ENCODE measurements around the gene NUDC. TPM values are rescaled to one million over a fixed set of nuclear protein-coding genes. Genes with fewer than 3 reads are reported as not detected.

The NUDC gene
- total and polyA plus RNA-seq, 2 of the 13 experiments (the other 11 are each of a cell fraction or from before 2014, with no cell fraction given), result 34.7 to 104 TPM

DNA sequence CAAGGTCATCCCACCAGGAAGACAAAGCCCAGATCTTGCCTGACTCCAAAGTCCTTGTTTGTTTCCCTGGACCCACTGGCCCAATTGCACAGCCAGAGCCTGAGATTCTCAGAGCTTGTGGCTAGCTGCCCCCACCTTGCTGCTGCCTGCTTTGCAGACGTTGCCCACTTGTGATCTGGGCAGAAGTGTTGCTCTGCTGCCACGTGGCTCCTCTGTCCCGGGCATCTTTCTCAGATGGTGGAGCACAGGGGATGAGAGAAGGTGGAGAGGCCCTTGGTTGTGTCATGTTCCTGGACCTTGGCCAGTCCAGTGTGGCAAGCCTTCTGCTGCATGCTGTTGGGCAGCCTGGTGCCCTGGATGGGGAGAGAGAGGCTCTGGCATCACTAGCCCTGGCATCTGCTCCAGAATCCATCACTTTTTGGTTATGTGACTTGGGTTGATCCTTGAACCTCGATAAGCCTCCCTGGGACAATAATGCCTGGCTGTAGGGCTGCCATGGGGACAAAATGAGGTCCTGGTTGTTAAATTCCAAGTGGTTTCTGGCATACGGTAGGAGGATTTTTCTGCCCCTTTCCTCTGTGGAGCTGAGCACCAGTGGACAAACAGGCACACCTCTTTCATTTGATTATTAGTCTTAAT lies 6.2 kb upstream of the NUDC start (continued):
- TF ChIP-seq ERF (CRISPR knock-in tag; IDR thresholded peaks at IDR 0.05), result 0 out of 2 replicates have a peak, but pooled peaks have one; percentile 47
- TF ChIP-seq ZC3H13 (CRISPR knock-in tag; IDR thresholded peaks at IDR 0.05), result peak; percentile 43; the same call in 1 of the 2 replicates
- TF ChIP-seq KLF6 (CRISPR knock-in tag; IDR thresholded peaks at IDR 0.05), result no peak
- TF ChIP-seq, protein P1, sequence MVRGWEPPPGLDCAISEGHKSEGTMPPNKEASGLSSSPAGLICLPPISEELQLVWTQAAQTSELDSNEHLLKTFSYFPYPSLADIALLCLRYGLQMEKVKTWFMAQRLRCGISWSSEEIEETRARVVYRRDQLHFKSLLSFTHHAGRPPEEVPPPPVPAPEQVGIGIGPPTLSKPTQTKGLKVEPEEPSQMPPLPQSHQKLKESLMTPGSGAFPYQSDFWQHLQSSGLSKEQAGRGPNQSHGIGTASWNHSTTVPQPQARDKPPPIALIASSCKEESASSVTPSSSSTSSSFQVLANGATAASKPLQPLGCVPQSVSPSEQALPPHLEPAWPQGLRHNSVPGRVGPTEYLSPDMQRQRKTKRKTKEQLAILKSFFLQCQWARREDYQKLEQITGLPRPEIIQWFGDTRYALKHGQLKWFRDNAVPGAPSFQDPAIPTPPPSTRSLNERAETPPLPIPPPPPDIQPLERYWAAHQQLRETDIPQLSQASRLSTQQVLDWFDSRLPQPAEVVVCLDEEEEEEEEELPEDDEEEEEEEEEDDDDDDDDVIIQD (CRISPR knock-in tag; IDR thresholded peaks at IDR 0.05; ENCODE audit: low read depth), result no peak
- TF ChIP-seq, protein P2, sequence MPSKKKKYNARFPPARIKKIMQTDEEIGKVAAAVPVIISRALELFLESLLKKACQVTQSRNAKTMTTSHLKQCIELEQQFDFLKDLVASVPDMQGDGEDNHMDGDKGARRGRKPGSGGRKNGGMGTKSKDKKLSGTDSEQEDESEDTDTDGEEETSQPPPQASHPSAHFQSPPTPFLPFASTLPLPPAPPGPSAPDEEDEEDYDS (CRISPR knock-in tag; IDR thresholded peaks at IDR 0.05), result 0 out of 2 replicates have a peak, but pooled peaks have one; percentile 29
- TF ChIP-seq EED (CRISPR knock-in tag; IDR thresholded peaks at IDR 0.05), result no peak
- peak; percentile 49; the same call in 1 of the 2 replicates for TF ChIP-seq KDM6A (CRISPR knock-in tag; IDR thresholded peaks at IDR 0.05; ENCODE audit: low read depth)
- no peak for TF ChIP-seq ZNF225 (CRISPR knock-in tag; IDR thresholded peaks at IDR 0.05)
- 0 out of 2 replicates have a peak, but pooled peaks have one; percentile 24 for TF ChIP-seq ZNF747 (CRISPR knock-in tag; IDR thresholded peaks at IDR 0.05; ENCODE audit: borderline replicate concordance)
- TF ChIP-seq SP4 (CRISPR knock-in tag; IDR thresholded peaks at IDR 0.05), result peak; percentile 63
- TF ChIP-seq HNF4G (IDR thresholded peaks at IDR 0.05; ENCODE audit: borderline replicate concordance, low read depth, low read length), result peak; percentile 78
- no peak; the same call in 1 of the 2 replicates for TF ChIP-seq HNF4G (CRISPR knock-in tag; IDR thresholded peaks at IDR 0.05; ENCODE audit: borderline replicate concordance, low read depth)
- no peak for TF ChIP-seq SNAPC5 (CRISPR knock-in tag; IDR thresholded peaks at IDR 0.05; ENCODE audit: borderline replicate concordance)

All from HepG2 (cell line).